Osteocyte (in vitro differentiated cells): ENCODE measurements around the gene XAGE1A. TPM values are rescaled to one million over a fixed set of nuclear protein-coding genes. Genes with fewer than 3 reads are reported as not detected.
"Not testable (repeated sequence)": the region's sequence is repeated elsewhere in the genome, so short reads cannot be mapped to it uniquely, and the experiment has no call there.

Source experiments
- DNase-seq: peaks from one replicate; pipeline ENCODE4 v3.0.0; 2021; ENCODE audit warnings: mixed read lengths; ENCODE audit not compliant: unreplicated experiment; ENCODE audit errors: extremely low spot score
- H3K27ac Mint-ChIP-seq: one replicate; pipeline ENCODE4 v1.8.0; 2021; ENCODE audit warnings: mild to moderate bottlenecking, mixed read lengths; ENCODE audit not compliant: unreplicated experiment
- H3K27me3 Mint-ChIP-seq: one replicate; pipeline ENCODE4 v1.8.0; 2021; ENCODE audit warnings: mixed read lengths; ENCODE audit not compliant: unreplicated experiment
- H3K36me3 Mint-ChIP-seq: one replicate; pipeline ENCODE4 v1.8.0; 2021; ENCODE audit warnings: mixed read lengths; ENCODE audit not compliant: unreplicated experiment
- H3K4me1 Mint-ChIP-seq: one replicate; pipeline ENCODE4 v1.8.0; 2021; ENCODE audit warnings: mixed read lengths; ENCODE audit not compliant: unreplicated experiment
- H3K4me3 Mint-ChIP-seq: one replicate; pipeline ENCODE4 v1.8.0; 2021; ENCODE audit warnings: mild to moderate bottlenecking, moderate library complexity, mixed read lengths; ENCODE audit not compliant: unreplicated experiment
- H3K9me3 Mint-ChIP-seq: one replicate; pipeline ENCODE4 v1.8.0; 2021; ENCODE audit warnings: mixed read lengths; ENCODE audit not compliant: unreplicated experiment
- CTCF ChIP-seq: fragments of 200-600 bp; sonication (generic); IDR thresholded peaks from 2 replicates; pipeline ENCODE4 v1.5.0; 2021; ENCODE audit warnings: antibody characterized with exemption, mild to moderate bottlenecking, moderate library complexity
- long read RNA-seq: library from polyadenylated mRNA; unstranded; transcript quantifications from one replicate; pipeline ENCODE4 v2.0.0, GENCODE V29; 2021
- total RNA-seq: library from RNA; stranded (reverse); gene quantifications from 2 replicates; pipeline ENCODE4 v1.2.1, GENCODE V29; 2021

XAGE1A gene
- not detected in 2 replicates for total RNA-seq
- long read RNA-seq = 0 reads

DNA sequence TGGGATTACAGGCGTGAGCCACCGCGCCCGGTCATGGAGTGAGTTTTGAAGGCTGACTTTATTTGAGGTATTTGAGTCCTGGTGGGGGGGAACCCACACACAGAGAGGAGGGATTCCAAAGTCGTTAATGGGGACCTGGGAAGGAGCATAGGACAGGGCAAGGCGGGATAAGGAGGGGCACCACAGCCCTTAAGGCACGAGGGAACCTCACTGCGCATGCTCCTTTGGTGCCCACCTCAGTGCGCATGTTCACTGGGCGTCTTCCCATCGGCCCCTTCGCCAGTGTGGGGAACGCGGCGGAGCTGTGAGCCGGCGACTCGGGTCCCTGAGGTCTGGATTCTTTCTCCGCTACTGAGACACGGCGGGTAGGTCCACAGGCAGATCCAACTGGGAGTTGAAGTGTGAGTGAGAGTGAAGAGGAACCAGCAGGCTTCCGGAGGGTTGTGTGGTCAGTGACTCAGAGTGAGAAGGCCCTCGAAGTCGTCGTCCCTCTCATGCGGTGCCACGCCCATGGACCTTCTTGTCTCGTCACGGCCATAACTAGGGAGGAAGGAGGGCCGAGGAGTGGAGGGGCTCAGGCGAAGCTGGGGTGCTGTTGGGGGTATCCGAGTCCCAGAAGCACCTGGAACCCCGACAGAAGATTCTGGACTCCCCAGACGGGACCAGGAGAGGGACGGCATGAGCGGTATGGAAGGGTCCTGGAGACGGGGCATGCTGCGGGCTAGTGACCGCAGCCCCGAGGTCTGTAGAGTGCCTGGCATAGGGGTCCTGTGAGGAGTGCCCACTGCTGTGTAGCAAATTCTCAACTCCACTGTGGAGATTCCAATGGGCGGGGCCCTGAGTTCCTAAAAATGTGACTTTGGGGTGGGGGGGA lies at the start of gene XAGE1A:
TSS of gene XAGE1A (plus strand) at position 264 of the 874 bp plus-strand sequence. CDS start 1,554 bp downstream, outside the sequence.
- H3K27ac Mint-ChIP-seq, H3K9me3 Mint-ChIP-seq: not testable (repeated sequence)

DNA sequence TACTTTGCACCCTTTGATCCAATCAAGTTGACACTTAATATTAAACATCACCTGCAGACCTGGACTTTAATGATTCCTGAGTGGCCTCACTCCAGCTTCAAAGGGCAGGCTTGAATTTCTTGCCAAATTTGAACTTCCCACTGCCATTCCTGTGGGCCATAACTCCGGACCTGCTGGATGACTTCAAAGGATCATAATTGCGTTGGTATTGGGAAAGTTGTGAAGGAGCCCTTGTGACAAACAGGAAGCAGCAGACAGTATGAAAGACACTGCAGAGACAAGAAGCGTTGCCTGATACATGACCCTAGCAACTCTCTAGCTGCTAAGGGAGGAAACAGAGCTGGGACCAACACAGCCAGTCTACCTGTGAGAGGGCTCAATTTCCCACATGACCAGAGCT lies 43.6 kb upstream of the XAGE1A start:
- not testable (repeated sequence) for H3K9me3 Mint-ChIP-seq, H3K4me1 Mint-ChIP-seq, H3K4me3 Mint-ChIP-seq, H3K27me3 Mint-ChIP-seq, H3K36me3 Mint-ChIP-seq, H3K27ac Mint-ChIP-seq
- peak; percentile 25 for DNase-seq

More for the DNA sequence above, at the start of gene XAGE1A:
- H3K4me3 Mint-ChIP-seq, H3K27me3 Mint-ChIP-seq, H3K36me3 Mint-ChIP-seq, H3K4me1 Mint-ChIP-seq, DNase-seq: not testable (repeated sequence)

- H3K4me1 Mint-ChIP-seq, H3K27ac Mint-ChIP-seq, H3K27me3 Mint-ChIP-seq, H3K4me3 Mint-ChIP-seq, H3K36me3 Mint-ChIP-seq, H3K9me3 Mint-ChIP-seq: not testable (repeated sequence)
- DNase-seq = peak; percentile 21
These were observed 24.3 kb upstream of the XAGE1A start for GRCh38 chrX:52471301-52471700.

DNA sequence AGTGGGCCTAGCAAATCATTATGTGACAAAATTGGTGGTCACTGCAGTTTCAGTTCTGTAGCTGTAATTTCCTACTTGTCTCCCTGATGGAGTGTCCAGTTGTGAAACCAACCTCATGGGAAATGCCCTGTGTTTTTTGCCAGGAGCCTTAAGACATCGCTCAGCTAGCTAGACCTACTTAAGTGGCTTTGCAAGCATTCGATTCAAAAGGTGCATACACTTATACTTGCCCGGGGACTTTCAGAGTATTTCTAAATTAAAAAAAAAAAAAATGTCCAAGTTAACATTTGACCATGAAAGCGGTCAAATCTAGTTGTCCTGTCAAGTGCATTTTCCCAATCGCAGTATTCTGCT lies 788 bp downstream of the XAGE1A start:
- not testable (repeated sequence) for H3K36me3 Mint-ChIP-seq, H3K4me1 Mint-ChIP-seq, H3K9me3 Mint-ChIP-seq, H3K27ac Mint-ChIP-seq, H3K4me3 Mint-ChIP-seq, DNase-seq, H3K27me3 Mint-ChIP-seq

DNA sequence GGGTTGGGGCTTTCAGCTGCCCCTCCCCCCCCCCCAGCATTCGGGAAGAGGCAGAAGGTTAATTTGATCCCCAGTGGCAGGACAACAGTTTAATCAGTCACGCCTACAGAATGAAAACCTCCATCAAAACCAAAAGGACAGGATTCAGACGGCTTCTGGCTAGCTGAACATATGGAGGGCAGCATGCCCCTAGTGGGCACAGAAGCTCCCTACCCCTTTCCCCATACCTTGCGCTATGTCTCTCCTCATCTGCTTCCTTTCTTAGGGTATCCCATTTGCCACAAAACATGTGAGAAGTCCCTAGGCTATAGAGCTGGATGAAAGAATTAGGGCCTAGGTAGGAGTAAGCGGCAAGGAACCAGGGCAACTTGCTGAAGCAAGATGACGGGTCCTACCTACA lies 5.8 kb downstream of the XAGE1A start:
- DNase-seq, H3K9me3 Mint-ChIP-seq, H3K4me3 Mint-ChIP-seq, H3K27me3 Mint-ChIP-seq, H3K36me3 Mint-ChIP-seq, H3K4me1 Mint-ChIP-seq, H3K27ac Mint-ChIP-seq: not testable (repeated sequence)

GRCh38 chrX:52504551-52504950 lies 8.9 kb downstream of the XAGE1A start:
- H3K9me3 Mint-ChIP-seq = peaks cover 16% of the 10 kb centered on the region
- H3K27ac Mint-ChIP-seq = no peak overlapping the region
- no peaks in the 10 kb centered on the region for H3K36me3 Mint-ChIP-seq
- H3K27me3 Mint-ChIP-seq = no peaks in the 10 kb centered on the region
- no peak for TF ChIP-seq CTCF
- H3K4me3 Mint-ChIP-seq = no peak overlapping the region
- no peaks in the 10 kb centered on the region for H3K4me1 Mint-ChIP-seq
- DNase-seq = peak; percentile 57

DNA sequence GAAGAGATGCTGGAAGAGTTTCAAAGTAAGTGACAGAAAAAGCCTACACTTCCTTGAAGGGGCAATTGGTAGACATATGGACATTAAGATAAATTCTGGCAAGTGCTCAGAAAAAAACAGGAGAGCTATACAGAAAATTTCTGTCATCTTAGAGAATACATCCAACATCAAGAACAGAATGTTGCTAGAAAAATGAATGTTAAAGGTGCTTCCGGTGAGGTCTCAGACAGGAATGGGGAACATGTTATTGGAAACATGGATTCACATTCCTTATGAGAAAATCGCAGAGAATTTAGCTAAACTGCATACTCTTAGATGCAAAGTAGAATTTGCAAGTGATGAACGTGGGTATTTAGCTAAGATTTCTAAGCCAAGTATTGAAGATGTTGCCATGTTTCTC lies 11.7 kb downstream of the XAGE1A start:
- Mint-ChIP-seq H3K4me3 (no peak overlapping the region), H3K27me3 (no peaks in the 10 kb centered on the region), H3K36me3 (no peaks in the 10 kb centered on the region), H3K27ac (no peak overlapping the region), H3K4me1 (no peaks in the 10 kb centered on the region), H3K9me3 (peaks cover 15% of the 10 kb centered on the region)
- no peak for TF ChIP-seq CTCF
- no peak for DNase-seq
